HL-60 (cell line): ENCODE measurements around the gene SLC6A13.

Experiments
- DNase-seq, 2 experiments: peaks; one replicate each; pipeline ENCODE4 v3.0.0-alpha.2; 2010 to 2020; ENCODE audit warnings: low read depth in 1 of 2, low spot score in 1 of 2
- H3K27ac ChIP-seq: fragments of 250-450 bp; sonication (Bioruptor Pico); replicated peaks from 2 replicates; pipeline ENCODE4 v1.5.1; 2020; ENCODE audit warnings: mild to moderate bottlenecking, moderate library complexity
- H3K27me3 ChIP-seq: fragments of 250-450 bp; sonication (Bioruptor Pico); 2 replicates; pipeline ENCODE4 v1.5.1; 2021; ENCODE audit warnings: mild to moderate bottlenecking, moderate library complexity; ENCODE audit not compliant: insufficient read depth, poor library complexity, severe bottlenecking
- H3K4me3 ChIP-seq: replicated peaks from 2 replicates; pipeline ENCODE4 v1.5.1; 2011; ENCODE audit warnings: mild to moderate bottlenecking, control low read depth, low read length; ENCODE audit not compliant: insufficient read depth
- CTCF ChIP-seq: IDR thresholded peaks from one replicate; pipeline ENCODE4 v1.5.1; 2011; ENCODE audit warnings: low read length, control low read depth, inconsistent platforms; ENCODE audit not compliant: insufficient read depth
- GABPA ChIP-seq: IDR thresholded peaks from 2 replicates; pipeline ENCODE4 v1.6.1; 2012; ENCODE audit warnings: low read depth
- POLR2AphosphoS5 ChIP-seq: IDR thresholded peaks from 2 replicates; pipeline ENCODE4 v1.6.1; 2012; ENCODE audit warnings: low read depth
- REST ChIP-seq: IDR thresholded peaks from 2 replicates; pipeline ENCODE4 v1.6.1; 2012; ENCODE audit warnings: low read depth; ENCODE audit not compliant: insufficient replicate concordance
- SPI1 ChIP-seq: IDR thresholded peaks from 2 replicates; pipeline ENCODE4 v1.6.1; 2012; ENCODE audit warnings: low read depth, mild to moderate bottlenecking, borderline replicate concordance

SLC6A13 gene

GRCh38 chr12:193261-193660, 69.4 kb downstream of the SLC6A13 start:
- Histone ChIP-seq H3K27me3 (no peaks in the 10 kb centered on the region), H3K27ac (no peak overlapping the region), H3K4me3 (no peak overlapping the region)
- no peak for TF ChIP-seq CTCF
- no peak for TF ChIP-seq GABPA
- DNase-seq, result no peak

GRCh38 chr12:191541-191940, 71.1 kb downstream of the SLC6A13 start:
- no peak overlapping the region for H3K27ac ChIP-seq
- DNase-seq, result no peak
- TF ChIP-seq GABPA, result no peak
- no peaks in the 10 kb centered on the region for H3K27me3 ChIP-seq
- no peak overlapping the region for H3K4me3 ChIP-seq

GRCh38 chr12:190881-191280, 71.8 kb downstream of the SLC6A13 start:
- no peak for TF ChIP-seq SPI1
- no peak for TF ChIP-seq CTCF
- no peak for TF ChIP-seq REST
- no peaks in the 10 kb centered on the region for H3K27me3 ChIP-seq
- no peak overlapping the region for H3K4me3 ChIP-seq

GRCh38 chr12:189622-189962, 73.0 kb downstream of the SLC6A13 start:
- TF ChIP-seq POLR2AphosphoS5, result no peak
- no peak for TF ChIP-seq GABPA
- TF ChIP-seq REST, result no peak
- no peak for TF ChIP-seq SPI1
- TF ChIP-seq CTCF, result no peak
- Histone ChIP-seq H3K27me3 (no peaks in the 10 kb centered on the region), H3K4me3 (no peak overlapping the region), H3K27ac (no peak overlapping the region)
- DNase-seq, result no peak

More at GRCh38 chr12:190881-191280, 71.8 kb downstream of the SLC6A13 start:
- H3K27ac ChIP-seq, result no peak overlapping the region
- no peak for DNase-seq
